ENCODE results near the gene AP1B1. TPM values are rescaled to one million over a fixed set of nuclear protein-coding genes. Genes with fewer than 3 reads are reported as not detected.

AP1B1 gene
- total and polyA plus RNA-seq, 2 of the 8 experiments (the other 6 are each of a cell fraction or from before 2014, with no cell fraction given), result 64.2 to 86.8 TPM

- Histone ChIP-seq H4K20me1 (replicated peaks in 1 of 2; ENCODE audit: control insufficient read depth in 1 of 2, insufficient read depth in 2 of 2, low read length in 2 of 2) (peaks cover 3% of the 10 kb centered on the region in 2 experiments), H3K36me3 (ENCODE audit: control insufficient read depth in 2 of 4, insufficient read depth in 4 of 4, low read length in 3 of 4) (peaks cover 0 to 6% (median 3%) of the 10 kb centered on the region in 4 experiments; a peak in 3 of 8 replicates), H3K4me1 (replicated peaks in 1 of 4; ENCODE audit: control insufficient read depth in 3 of 4, insufficient read depth in 4 of 4, low read length in 3 of 4) (peaks cover 2 to 12% (median 6%) of the 10 kb centered on the region in 4 experiments; a peak in 4 of 7 replicates), H3K79me2 (ENCODE audit: control insufficient read depth in 1 of 2, insufficient read depth in 2 of 2, low read length in 2 of 2) (no peaks in the 10 kb centered on the region), H3K4me2 (ENCODE audit: insufficient read depth in 1 of 2, low read depth in 2 of 2, low read length in 2 of 2) (no peak overlapping the region), H2BK12ac (ENCODE audit: low read depth, low read length) (no peak overlapping the region), H3K18ac (ENCODE audit: extremely low read depth, low read length) (no peak overlapping the region), H3K9ac (replicated peaks in 1 of 4; ENCODE audit: extremely low read depth in 1 of 4, low read depth in 3 of 4, low read length in 3 of 4) (no peak overlapping the region), H4K91ac (replicated peaks; ENCODE audit: insufficient read length, low read length) (no peak overlapping the region), H2BK15ac (ENCODE audit: low read length) (no peak overlapping the region), H3K9me3 (ENCODE audit: insufficient read depth in 2 of 2, low read depth in 1 of 2, low read length in 1 of 2) (no peaks in the 10 kb centered on the region), H3K27ac (ENCODE audit: low read depth, low read length) (no peak overlapping the region), H2AFZ (ENCODE audit: low read length) (no peak overlapping the region), H3K23me2 (ENCODE audit: low read depth, low read length) (no peaks in the 10 kb centered on the region), H3K4me3 (ENCODE audit: extremely low read depth in 1 of 4, insufficient read depth in 2 of 4, low read depth in 3 of 4, low read length in 4 of 4) (no peak overlapping the region), H4K5ac (ENCODE audit: insufficient read length, low read depth, low read length) (no peak overlapping the region), H2BK5ac (ENCODE audit: low read depth, low read length) (no peak overlapping the region), H3K79me1 (ENCODE audit: low read depth, low read length) (no peaks in the 10 kb centered on the region; the same call in none of the 2 replicates), H3K23ac (ENCODE audit: insufficient read length) (no peak overlapping the region), H2AK5ac (ENCODE audit: low read depth, low read length) (no peak overlapping the region), H3K27me3 (replicated peaks in 1 of 4; ENCODE audit: control insufficient read depth in 3 of 4, extremely low read depth in 1 of 4, insufficient read depth in 3 of 4, low read length in 3 of 4) (no peaks in the 10 kb centered on the region), H3K14ac (ENCODE audit: insufficient read length) (no peak overlapping the region), H4K8ac (ENCODE audit: extremely low read depth, insufficient read depth, low read length) (no peak overlapping the region), H2BK20ac (ENCODE audit: low read length) (no peak overlapping the region), H3K56ac (replicated peaks; ENCODE audit: insufficient read length, low read depth, low read length) (no peak overlapping the region), H3K4ac (replicated peaks; ENCODE audit: insufficient read length, low read depth, low read length) (no peak overlapping the region), H2BK120ac (replicated peaks; ENCODE audit: low read depth, low read length) (no peak overlapping the region)
- POLR2A ChIA-PET (ENCODE audit: partially characterized antibody), result no interaction called here
- TF ChIP-seq PHF8 (conservative IDR thresholded peaks at IDR 0.05; ENCODE audit: low read depth, low read length), result no peak
- TF ChIP-seq EGR1 (IDR thresholded peaks at IDR 0.05; ENCODE audit: borderline replicate concordance, low read depth, low read length), result no peak
- no peak for TF ChIP-seq JUN (IDR thresholded peaks at IDR 0.05; ENCODE audit: low read depth, low read length)
- DNase-seq (ENCODE audit: low read depth in 1 of 2, low spot score in 2 of 2) (no peak), FAIRE-seq (no peak)
- CTCF ChIA-PET (ENCODE audit: partially characterized antibody), result interaction anchor here (0.9 to 1.2 kb wide), 2 partner anchors 12 to 61 kb away, joined by 3 to 4 read pairs; no protein-coding TSS in a partner anchor
- WGBS, 2 experiments (ENCODE audit: extremely low coverage in 1 of 2, insufficient coverage in 1 of 2, insufficient read length in 1 of 2, insufficient replicate concordance in 2 of 2, low coverage in 1 of 2, low lambda C conversion rate in 2 of 2, missing lambda C conversion rate in 1 of 2), result 93% methylated on average over 6 of the region's 6 CpGs; no CpG with 5 or more reads in 1 of the 2 experiments
These were observed 14.0 kb downstream of the AP1B1 start for GRCh38 chr22:29374401-29374800.

Measured in H1 (cell line).